Stimulated activated naive B cell treated with anti-CD40 and anti-IgM and Interleukin-4, amounts not matched to agents 10 μg/mL and 1 μg/mL and 100 μg/mL, for 72 hours (primary cell): ENCODE measurements around the gene MYLIP.

Experiments used
- ATAC-seq, 2 donors: fragments of 150-1000 bp; cut with Tn5 transposase; replicated peaks; 2 replicates each; pipeline ENCODE4 v1.10.0; 2021; ENCODE audit warnings: moderate library complexity in 1 of 2
- DNase-seq: peaks from one replicate; pipeline ENCODE4 v3.0.0; 2021
- H3K27ac Mint-ChIP-seq: one replicate; pipeline ENCODE4 v1.8.0; 2022; ENCODE audit warnings: mild to moderate bottlenecking, mixed read lengths
- H3K27me3 Mint-ChIP-seq, 2 donors: one replicate each; pipeline ENCODE4 v1.8.0; 2022; ENCODE audit warnings: mixed read lengths in 2 of 2
- H3K36me3 Mint-ChIP-seq, 2 donors: one replicate each; pipeline ENCODE4 v1.8.0; 2022; ENCODE audit warnings: mixed read lengths in 2 of 2, mild to moderate bottlenecking in 1 of 2
- H3K4me1 Mint-ChIP-seq, 2 donors: one replicate each; pipeline ENCODE4 v1.8.0; 2022; ENCODE audit warnings: mixed read lengths in 2 of 2, mild to moderate bottlenecking in 1 of 2
- H3K4me3 Mint-ChIP-seq, 2 donors: one replicate each; pipeline ENCODE4 v1.8.0; 2022; ENCODE audit warnings: mild to moderate bottlenecking in 2 of 2, mixed read lengths in 2 of 2, moderate library complexity in 1 of 2
- H3K9me3 Mint-ChIP-seq, 2 donors: one replicate each; pipeline ENCODE4 v1.8.0; 2022; ENCODE audit warnings: mixed read lengths in 2 of 2, mild to moderate bottlenecking in 1 of 2

The MYLIP gene

DNA sequence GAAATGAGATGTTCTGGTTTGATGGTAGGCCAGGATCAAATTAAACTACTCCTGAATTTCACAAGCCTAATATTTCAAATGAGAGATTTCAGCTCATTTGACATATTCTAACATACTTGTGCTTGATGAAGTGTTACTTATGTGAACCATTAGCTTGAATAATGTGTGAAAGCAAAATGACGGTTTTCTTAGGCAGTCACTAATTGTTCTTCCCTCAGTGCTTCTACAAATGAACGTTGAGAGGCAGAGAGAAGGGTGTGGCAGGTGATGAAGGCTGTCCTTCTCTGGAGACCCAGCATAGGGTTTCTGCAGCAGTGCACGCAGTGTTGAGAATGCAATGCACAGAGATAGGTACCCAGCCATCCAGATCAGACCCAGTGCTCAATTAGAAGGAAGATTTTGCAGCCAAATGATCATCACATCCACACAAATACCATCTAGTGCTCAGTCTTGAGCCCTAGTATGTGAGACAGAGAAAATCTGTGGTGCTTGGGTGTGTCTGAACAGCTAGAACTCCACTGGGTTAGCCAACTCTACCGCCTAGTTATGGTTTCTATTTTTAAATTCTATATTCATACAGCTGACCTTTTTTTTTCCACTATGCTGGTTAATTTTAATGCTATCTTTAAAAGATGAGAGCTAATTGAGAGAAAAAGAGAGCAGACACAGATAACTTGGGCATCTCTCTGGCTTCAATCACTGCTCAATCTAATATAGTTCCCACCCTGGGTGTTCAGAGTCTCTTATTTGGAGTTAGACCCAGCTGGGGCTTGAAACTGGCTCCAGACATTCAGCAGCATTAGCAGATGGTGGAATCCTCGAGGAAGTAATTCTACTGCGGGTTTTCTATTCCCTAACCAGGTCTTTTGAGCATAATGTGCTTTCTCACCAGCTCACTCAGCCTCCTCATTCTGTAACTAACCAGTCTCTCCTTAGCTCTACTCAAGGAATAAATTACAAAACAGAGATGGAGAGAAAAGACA is 4.4 kb upstream of the MYLIP start:
- DNase-seq (no peak), ATAC-seq (no peak)
- Mint-ChIP-seq H3K9me3 (no peaks in the 10 kb centered on the region), H3K4me1 (peaks cover 11 to 33% of the 10 kb centered on the region in 2 donors), H3K27me3 (peaks cover 5 to 18% of the 10 kb centered on the region in 2 donors), H3K4me3 (no peak overlapping the region), H3K27ac (no peak overlapping the region), H3K36me3 (peaks cover 0 to 4% of the 10 kb centered on the region in 2 donors)

GRCh38 chr6:16126056-16126455 is 2.8 kb upstream of the MYLIP start:
- no peak overlapping the region for H3K27ac Mint-ChIP-seq
- no peak overlapping the region for H3K4me3 Mint-ChIP-seq
- H3K36me3 Mint-ChIP-seq: peaks cover 13 to 18% of the 10 kb centered on the region in 2 donors
- peaks cover 0 to 18% of the 10 kb centered on the region in 2 donors for H3K27me3 Mint-ChIP-seq
- ATAC-seq (no peak), DNase-seq (no peak)
- peaks cover 13 to 33% of the 10 kb centered on the region in 2 donors for H3K4me1 Mint-ChIP-seq
- no peaks in the 10 kb centered on the region for H3K9me3 Mint-ChIP-seq

- Mint-ChIP-seq H3K4me1 (peaks cover 13 to 33% of the 10 kb centered on the region in 2 donors), H3K9me3 (no peaks in the 10 kb centered on the region), H3K27me3 (peaks cover 0 to 15% of the 10 kb centered on the region in 2 donors), H3K36me3 (peaks cover 15 to 20% of the 10 kb centered on the region in 2 donors), H3K4me3 (no peak overlapping the region), H3K27ac (no peak overlapping the region)
- ATAC-seq (no peak), DNase-seq (no peak)
These were observed 2.0 kb upstream of the MYLIP start for GRCh38 chr6:16126861-16127260.

GRCh38 chr6:16127471-16127870 is 1.4 kb upstream of the MYLIP start:
- ATAC-seq: no peak
- Mint-ChIP-seq H3K9me3 (no peaks in the 10 kb centered on the region), H3K27me3 (peaks cover 0 to 9% of the 10 kb centered on the region in 2 donors), H3K36me3 (peaks cover 15 to 20% of the 10 kb centered on the region in 2 donors), H3K4me1 (peaks cover 13 to 33% of the 10 kb centered on the region in 2 donors), H3K4me3 (peak overlapping the region; percentile 31 to 65), H3K27ac (no peak overlapping the region)
- no peak for DNase-seq

DNA sequence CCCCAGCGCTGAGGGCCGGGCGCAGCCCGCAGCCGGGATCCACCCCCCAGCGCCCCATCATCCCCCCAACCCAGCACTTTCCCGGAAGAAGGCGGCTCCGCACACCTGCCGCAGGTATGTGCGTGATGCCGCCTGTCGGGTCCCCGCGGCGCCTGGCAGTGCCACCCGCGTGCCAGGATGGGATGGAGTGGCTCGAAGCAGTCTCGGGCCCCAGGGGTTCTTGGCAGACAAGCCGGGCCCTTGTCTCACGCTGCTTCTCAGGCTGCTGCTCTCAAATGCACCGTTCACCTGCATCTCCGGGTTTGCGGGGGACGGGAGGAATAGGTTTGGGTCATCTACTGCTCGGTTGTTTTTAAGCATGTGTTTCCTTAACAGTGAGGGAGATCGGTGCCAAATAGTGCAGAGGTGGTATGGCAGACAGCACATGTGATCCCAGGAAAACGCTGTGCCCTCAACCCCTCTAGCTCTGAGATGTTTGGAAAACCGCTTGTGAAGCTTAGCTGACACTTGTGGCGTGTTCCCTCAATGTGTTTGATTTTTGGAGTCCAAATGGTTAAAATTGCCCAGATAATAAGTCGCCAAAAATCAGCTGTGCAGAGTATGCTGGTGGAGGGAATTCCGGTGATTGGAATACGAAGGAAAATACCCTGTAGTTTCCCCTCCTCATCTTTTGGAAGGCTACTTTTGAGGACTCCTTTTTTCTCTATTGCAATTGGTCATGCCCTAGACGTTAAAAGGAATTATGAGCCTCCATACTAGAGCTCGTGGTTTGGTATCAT is 926 bp downstream of the MYLIP start:
- H3K27ac Mint-ChIP-seq: peak overlapping the region; percentile 92
- H3K36me3 Mint-ChIP-seq: peaks cover 28 to 39% of the 10 kb centered on the region in 2 donors
- H3K4me1 Mint-ChIP-seq: peaks cover 20 to 46% of the 10 kb centered on the region in 2 donors
- H3K27me3 Mint-ChIP-seq: peaks cover 0 to 8% of the 10 kb centered on the region in 2 donors
- ATAC-seq (peak in 1 of 2 donors; percentile 4), DNase-seq (peak; percentile 25)
- no peaks in the 10 kb centered on the region for H3K9me3 Mint-ChIP-seq
- peak overlapping the region; percentile 91 to 96 for H3K4me3 Mint-ChIP-seq

DNA sequence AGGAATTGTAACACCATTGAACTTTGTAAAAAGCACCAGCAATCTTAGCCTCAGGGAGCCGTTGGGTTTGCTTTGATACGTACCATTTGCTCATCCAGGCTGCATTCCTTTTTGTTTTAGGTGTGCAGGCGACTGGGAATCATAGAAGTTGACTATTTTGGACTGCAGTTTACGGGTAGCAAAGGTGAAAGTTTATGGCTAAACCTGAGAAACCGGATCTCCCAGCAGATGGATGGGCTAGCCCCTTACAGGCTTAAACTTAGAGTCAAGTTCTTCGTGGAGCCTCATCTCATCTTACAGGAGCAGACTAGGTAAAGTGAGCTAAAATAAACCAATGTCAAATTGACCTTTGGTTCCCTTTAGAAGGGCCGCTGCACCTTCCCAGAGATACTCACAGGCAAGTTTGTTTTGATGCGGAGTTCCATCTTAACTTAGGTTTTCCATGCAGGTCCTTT is 1.6 kb downstream of the MYLIP start:
- DNase-seq (no peak), ATAC-seq (no peak)
- H3K4me3 Mint-ChIP-seq: peak overlapping the region; percentile 91 to 96
- H3K9me3 Mint-ChIP-seq: no peaks in the 10 kb centered on the region
- peaks cover 0 to 8% of the 10 kb centered on the region in 2 donors for H3K27me3 Mint-ChIP-seq
- H3K4me1 Mint-ChIP-seq: peaks cover 25 to 49% of the 10 kb centered on the region in 2 donors
- H3K27ac Mint-ChIP-seq: peak overlapping the region; percentile 92
- H3K36me3 Mint-ChIP-seq: peaks cover 34 to 45% of the 10 kb centered on the region in 2 donors

DNA sequence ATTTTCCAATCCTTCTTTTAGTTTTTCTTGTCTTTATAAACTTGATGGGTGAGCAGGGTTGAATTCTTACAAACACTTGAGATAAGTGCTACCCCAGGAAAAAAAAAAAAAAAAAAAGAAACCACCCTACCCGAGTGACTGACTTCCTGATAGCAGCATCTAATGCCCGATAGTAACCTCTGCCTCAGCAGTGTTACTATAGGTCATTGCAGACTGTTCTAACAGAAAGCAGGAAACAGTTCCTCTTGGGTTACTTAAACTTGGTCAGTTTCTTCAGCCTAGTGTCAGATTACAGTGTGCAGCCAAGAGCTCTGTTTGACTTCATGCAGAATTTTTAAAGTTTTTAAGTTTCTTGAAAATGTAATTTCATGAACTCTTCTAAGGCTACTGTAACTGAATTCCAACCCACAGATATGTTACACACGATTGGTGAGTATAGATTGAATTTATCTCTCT is 2.1 kb downstream of the MYLIP start:
- ATAC-seq: peak; percentile 73
- H3K27ac Mint-ChIP-seq: peak overlapping the region; percentile 92
- peaks cover 36 to 47% of the 10 kb centered on the region in 2 donors for H3K36me3 Mint-ChIP-seq
- peaks cover 0 to 8% of the 10 kb centered on the region in 2 donors for H3K27me3 Mint-ChIP-seq
- peaks cover 25 to 51% of the 10 kb centered on the region in 2 donors for H3K4me1 Mint-ChIP-seq
- H3K9me3 Mint-ChIP-seq: no peaks in the 10 kb centered on the region
- peak; percentile 28 for DNase-seq
- H3K4me3 Mint-ChIP-seq: peak overlapping the region; percentile 91 to 96

GRCh38 chr6:16132909-16133308 is 4.0 kb downstream of the MYLIP start:
- Mint-ChIP-seq H3K27me3 (no peaks in the 10 kb centered on the region), H3K36me3 (peaks cover 45 to 52% of the 10 kb centered on the region in 2 donors), H3K4me3 (peak overlapping the region; percentile 39 to 72), H3K27ac (no peak overlapping the region), H3K9me3 (no peaks in the 10 kb centered on the region), H3K4me1 (peaks cover 30 to 54% of the 10 kb centered on the region in 2 donors)
- DNase-seq: no peak
- no peak for ATAC-seq

- Mint-ChIP-seq H3K36me3 (peaks cover 48 to 49% of the 10 kb centered on the region in 2 donors), H3K4me3 (peak overlapping the region in 1 of 2 donors; percentile 25), H3K27me3 (no peaks in the 10 kb centered on the region), H3K27ac (no peak overlapping the region), H3K9me3 (no peaks in the 10 kb centered on the region), H3K4me1 (peaks cover 33 to 61% of the 10 kb centered on the region in 2 donors)
- ATAC-seq: no peak
- DNase-seq: no peak
These were observed 5.5 kb downstream of the MYLIP start for GRCh38 chr6:16134430-16134829.

GRCh38 chr6:16135066-16135465 is 6.2 kb downstream of the MYLIP start:
- Mint-ChIP-seq H3K9me3 (no peaks in the 10 kb centered on the region), H3K4me1 (peaks cover 33 to 65% of the 10 kb centered on the region in 2 donors), H3K36me3 (peaks cover 45 to 46% of the 10 kb centered on the region in 2 donors), H3K27ac (no peak overlapping the region), H3K27me3 (no peaks in the 10 kb centered on the region), H3K4me3 (peak overlapping the region in 1 of 2 donors; percentile 56)
- DNase-seq: no peak
- no peak for ATAC-seq

- Mint-ChIP-seq H3K9me3 (no peaks in the 10 kb centered on the region), H3K4me3 (no peak overlapping the region), H3K36me3 (peaks cover 45 to 48% of the 10 kb centered on the region in 2 donors), H3K27ac (no peak overlapping the region), H3K27me3 (no peaks in the 10 kb centered on the region), H3K4me1 (peaks cover 41 to 74% of the 10 kb centered on the region in 2 donors)
- DNase-seq (no peak), ATAC-seq (no peak)
These were observed 7.2 kb downstream of the MYLIP start for GRCh38 chr6:16136091-16136490.

- DNase-seq (no peak), ATAC-seq (peak; percentile 86 to 89)
- H3K27ac Mint-ChIP-seq: peak overlapping the region; percentile 67
- no peaks in the 10 kb centered on the region for H3K9me3 Mint-ChIP-seq
- H3K36me3 Mint-ChIP-seq: peaks cover 49 to 53% of the 10 kb centered on the region in 2 donors
- H3K4me3 Mint-ChIP-seq: peak overlapping the region; percentile 41 to 51
- peaks cover 44 to 74% of the 10 kb centered on the region in 2 donors for H3K4me1 Mint-ChIP-seq
- no peaks in the 10 kb centered on the region for H3K27me3 Mint-ChIP-seq
These were observed 8.0 kb downstream of the MYLIP start for GRCh38 chr6:16136621-16137450.

GRCh38 chr6:16137451-16137801 is 8.5 kb downstream of the MYLIP start:
- H3K4me3 Mint-ChIP-seq: no peak overlapping the region

More at GRCh38 chr6:16137451-16137801, 8.5 kb downstream of the MYLIP start:
- no peak for DNase-seq
- no peak for ATAC-seq
- Mint-ChIP-seq H3K27me3 (no peaks in the 10 kb centered on the region), H3K27ac (peak overlapping the region; percentile 5), H3K4me1 (peaks cover 46 to 74% of the 10 kb centered on the region in 2 donors), H3K36me3 (peaks cover 53 to 57% of the 10 kb centered on the region in 2 donors), H3K9me3 (no peaks in the 10 kb centered on the region)
